ENCODE data around the gene C8B. TPM values are rescaled to one million over a fixed set of nuclear protein-coding genes. Genes with fewer than 3 reads are reported as not detected.

The C8B gene
- total and polyA plus RNA-seq, 9 of the 15 experiments (the other 6 are each of a cell fraction or from before 2014, with no cell fraction given) = not detected

GRCh38 chr1:56933606-56934005 is 32.2 kb downstream of the C8B start:
- H3K79me2 ChIP-seq (ENCODE audit: control insufficient read depth, insufficient read depth, low read length) = no peaks in the 10 kb centered on the region
- H4K20me1 ChIP-seq (replicated peaks; ENCODE audit: control insufficient read depth, insufficient read depth, low read length) = no peaks in the 10 kb centered on the region
- DNase-seq (ENCODE audit: extremely low read depth in 1 of 4, low spot score in 3 of 4) (no peak), FAIRE-seq (no peak), ATAC-seq (no peak)
- intact Hi-C loops (cut with micrococcal nuclease) = no loop called here
- WGBS (ENCODE audit: insufficient coverage, low coverage, missing lambda C conversion rate) = 0% methylated on average over 2 of the region's 2 CpGs
- ChIA-PET CTCF (ENCODE audit: low intra/inter-chr PET ratio) (no interaction called here), POLR2A (no interaction called here)
- in situ Hi-C loops (cut with MboI) = no loop called here
- H3K4me1 ChIP-seq (replicated peaks in 1 of 2; ENCODE audit: control insufficient read depth in 2 of 2, insufficient read depth in 2 of 2, low read length in 2 of 2) = no peaks in the 10 kb centered on the region
- no peaks in the 10 kb centered on the region for H3K27me3 ChIP-seq (ENCODE audit: control insufficient read depth in 2 of 2, insufficient read depth in 2 of 2, low read length in 2 of 2)
- H3K27ac ChIP-seq (ENCODE audit: extremely low read depth, low read depth, low read length) = no peak overlapping the region
- H3K4me3 ChIP-seq = no peak overlapping the region
- H3K4me2 ChIP-seq (ENCODE audit: insufficient read depth, low read length) = no peak overlapping the region
- no TSS peak for BruUV-seq (replicated peaks)
- H3K9ac ChIP-seq (ENCODE audit: insufficient read depth in 1 of 2, low read depth in 2 of 2, low read length in 2 of 2) = no peak overlapping the region
- H3K9me3 ChIP-seq (replicated peaks; ENCODE audit: control insufficient read depth, insufficient read depth, low read depth, low read length) = no peaks in the 10 kb centered on the region
- no peaks in the 10 kb centered on the region for H3K9me1 ChIP-seq (ENCODE audit: control insufficient read depth, insufficient read depth, low read length)
- no peak overlapping the region for H2AFZ ChIP-seq (ENCODE audit: low read depth, low read length)
- H3K36me3 ChIP-seq (ENCODE audit: control insufficient read depth, insufficient read depth, low read length) = no peaks in the 10 kb centered on the region
- TF ChIP-seq, protein P1, sequence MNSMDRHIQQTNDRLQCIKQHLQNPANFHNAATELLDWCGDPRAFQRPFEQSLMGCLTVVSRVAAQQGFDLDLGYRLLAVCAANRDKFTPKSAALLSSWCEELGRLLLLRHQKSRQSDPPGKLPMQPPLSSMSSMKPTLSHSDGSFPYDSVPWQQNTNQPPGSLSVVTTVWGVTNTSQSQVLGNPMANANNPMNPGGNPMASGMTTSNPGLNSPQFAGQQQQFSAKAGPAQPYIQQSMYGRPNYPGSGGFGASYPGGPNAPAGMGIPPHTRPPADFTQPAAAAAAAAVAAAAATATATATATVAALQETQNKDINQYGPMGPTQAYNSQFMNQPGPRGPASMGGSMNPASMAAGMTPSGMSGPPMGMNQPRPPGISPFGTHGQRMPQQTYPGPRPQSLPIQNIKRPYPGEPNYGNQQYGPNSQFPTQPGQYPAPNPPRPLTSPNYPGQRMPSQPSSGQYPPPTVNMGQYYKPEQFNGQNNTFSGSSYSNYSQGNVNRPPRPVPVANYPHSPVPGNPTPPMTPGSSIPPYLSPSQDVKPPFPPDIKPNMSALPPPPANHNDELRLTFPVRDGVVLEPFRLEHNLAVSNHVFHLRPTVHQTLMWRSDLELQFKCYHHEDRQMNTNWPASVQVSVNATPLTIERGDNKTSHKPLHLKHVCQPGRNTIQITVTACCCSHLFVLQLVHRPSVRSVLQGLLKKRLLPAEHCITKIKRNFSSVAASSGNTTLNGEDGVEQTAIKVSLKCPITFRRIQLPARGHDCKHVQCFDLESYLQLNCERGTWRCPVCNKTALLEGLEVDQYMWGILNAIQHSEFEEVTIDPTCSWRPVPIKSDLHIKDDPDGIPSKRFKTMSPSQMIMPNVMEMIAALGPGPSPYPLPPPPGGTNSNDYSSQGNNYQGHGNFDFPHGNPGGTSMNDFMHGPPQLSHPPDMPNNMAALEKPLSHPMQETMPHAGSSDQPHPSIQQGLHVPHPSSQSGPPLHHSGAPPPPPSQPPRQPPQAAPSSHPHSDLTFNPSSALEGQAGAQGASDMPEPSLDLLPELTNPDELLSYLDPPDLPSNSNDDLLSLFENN (IDR thresholded peaks at IDR 0.05; ENCODE audit: low read depth in 2 of 2, low read length in 2 of 2) = no peak
- TF ChIP-seq NCOA4 (IDR thresholded peaks at IDR 0.05; ENCODE audit: partially characterized antibody) = no peak
- no peak for TF ChIP-seq ZNF518B (CRISPR knock-in tag; IDR thresholded peaks at IDR 0.05)
- no peak for TF ChIP-seq ZNF449 (CRISPR knock-in tag; IDR thresholded peaks at IDR 0.05)
- no peak for TF ChIP-seq TCF7 (IDR thresholded peaks at IDR 0.05; ENCODE audit: borderline replicate concordance)
- TF ChIP-seq, protein P2, sequence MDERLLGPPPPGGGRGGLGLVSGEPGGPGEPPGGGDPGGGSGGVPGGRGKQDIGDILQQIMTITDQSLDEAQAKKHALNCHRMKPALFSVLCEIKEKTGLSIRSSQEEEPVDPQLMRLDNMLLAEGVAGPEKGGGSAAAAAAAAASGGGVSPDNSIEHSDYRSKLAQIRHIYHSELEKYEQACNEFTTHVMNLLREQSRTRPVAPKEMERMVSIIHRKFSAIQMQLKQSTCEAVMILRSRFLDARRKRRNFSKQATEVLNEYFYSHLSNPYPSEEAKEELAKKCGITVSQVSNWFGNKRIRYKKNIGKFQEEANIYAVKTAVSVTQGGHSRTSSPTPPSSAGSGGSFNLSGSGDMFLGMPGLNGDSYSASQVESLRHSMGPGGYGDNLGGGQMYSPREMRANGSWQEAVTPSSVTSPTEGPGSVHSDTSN (CRISPR knock-in tag; IDR thresholded peaks at IDR 0.05; ENCODE audit: low read depth) = no peak
- TF ChIP-seq, protein P2 (tag; conservative IDR thresholded peaks at IDR 0.05; ENCODE audit: low read depth) = no peak
- no peak for TF ChIP-seq RNF219 (CRISPR knock-in tag; IDR thresholded peaks at IDR 0.05)
